ENCODE data around the gene ZDHHC20. TPM values are rescaled to one million over a fixed set of nuclear protein-coding genes. Genes with fewer than 3 reads are reported as not detected.

The ZDHHC20 gene
- total RNA-seq, 4 donors from 2014 or later = 65.5 to 128 (median 84.4) TPM

GRCh38 chr13:21435687-21436151, 23.4 kb downstream of the ZDHHC20 start:
- WGBS, 2 donors = 15 to 27% methylated on average over 2 of the region's 2 CpGs
- H3K4me3 ChIP-seq (ENCODE audit: low read depth, poor library complexity, severe bottlenecking) = no peak overlapping the region
- intact Hi-C loops (cut with DNase I; ENCODE audit: low total_unique reads) = no loop called here
- DNase-seq (ENCODE audit: low spot score in 2 of 2) = peak in 1 of 2 donors; percentile 79
- TF ChIP-seq POLR2A (IDR thresholded peaks at IDR 0.05) = no peak
- TF ChIP-seq CTCF (IDR thresholded peaks at IDR 0.05) = no peak

- TF ChIP-seq CTCF (IDR thresholded peaks at IDR 0.05) (no peak), POLR2A (IDR thresholded peaks at IDR 0.05) (no peak)
- H3K4me3 ChIP-seq (ENCODE audit: low read depth, poor library complexity, severe bottlenecking) = no peak overlapping the region
- WGBS, 2 donors = 79 to 89% methylated on average over 2 of the region's 2 CpGs
- no peak for DNase-seq (ENCODE audit: low spot score in 2 of 2)
- intact Hi-C loops (cut with DNase I; ENCODE audit: low total_unique reads) = no loop called here
These were observed 23.9 kb downstream of the ZDHHC20 start for GRCh38 chr13:21435231-21435630.

GRCh38 chr13:21434588-21434987, 24.5 kb downstream of the ZDHHC20 start:
- DNase-seq (ENCODE audit: low spot score in 2 of 2) = no peak
- intact Hi-C loops (cut with DNase I; ENCODE audit: low total_unique reads) = no loop called here
- no peak overlapping the region for H3K4me3 ChIP-seq (ENCODE audit: low read depth, poor library complexity, severe bottlenecking)
- 65 to 67% methylated on average over 3 of the region's 3 CpGs for WGBS, 2 donors
- TF ChIP-seq POLR2A (IDR thresholded peaks at IDR 0.05) = no peak
- TF ChIP-seq CTCF (IDR thresholded peaks at IDR 0.05) = no peak

GRCh38 chr13:21429211-21429610, 29.9 kb downstream of the ZDHHC20 start:
- WGBS, 2 donors = 63 to 78% methylated on average over 2 of the region's 2 CpGs
- no peak overlapping the region for H3K4me3 ChIP-seq (ENCODE audit: low read depth, poor library complexity, severe bottlenecking)
- no peak for TF ChIP-seq POLR2A (IDR thresholded peaks at IDR 0.05)
- TF ChIP-seq CTCF (IDR thresholded peaks at IDR 0.05) = no peak
- DNase-seq (ENCODE audit: low spot score in 2 of 2) = no peak
- intact Hi-C loops (cut with DNase I; ENCODE audit: low total_unique reads) = no loop called here

- intact Hi-C loops (cut with DNase I; ENCODE audit: low total_unique reads) = no loop called here
- H3K4me3 ChIP-seq (ENCODE audit: low read depth, poor library complexity, severe bottlenecking) = no peak overlapping the region
- WGBS, 2 donors = 92 to 94% methylated on average over 2 of the region's 2 CpGs
- TF ChIP-seq POLR2A (IDR thresholded peaks at IDR 0.05) (no peak), CTCF (IDR thresholded peaks at IDR 0.05) (no peak)
- no peak for DNase-seq (ENCODE audit: low spot score in 2 of 2)
These were observed 31.4 kb downstream of the ZDHHC20 start for GRCh38 chr13:21427741-21428140.

GRCh38 chr13:21426238-21426637, 32.9 kb downstream of the ZDHHC20 start:
- TF ChIP-seq POLR2A (IDR thresholded peaks at IDR 0.05) (no peak), CTCF (IDR thresholded peaks at IDR 0.05) (no peak)
- 67 to 87% methylated on average over 1 of the region's 1 CpG for WGBS, 2 donors
- no peak overlapping the region for H3K4me3 ChIP-seq (ENCODE audit: low read depth, poor library complexity, severe bottlenecking)
- DNase-seq (ENCODE audit: low spot score in 2 of 2) = no peak
- intact Hi-C loops (cut with DNase I; ENCODE audit: low total_unique reads) = no loop called here

All from lower leg skin (tissue), 4 donors.